Measurements from ENCODE around the gene ETFA. TPM values are rescaled to one million over a fixed set of nuclear protein-coding genes. Genes with fewer than 3 reads are reported as not detected.

The ETFA gene
- polyA plus RNA-seq, 3 donors, result 167 to 177 (median 173) TPM

GRCh38 chr15:76179023-76179422, 132.2 kb downstream of the ETFA start:
- DNase-seq (ENCODE audit: low read depth in 3 of 3, low spot score in 2 of 3), result no peak

- no peak for DNase-seq (ENCODE audit: low read depth in 3 of 3, low spot score in 2 of 3)
These were observed 132.8 kb downstream of the ETFA start for GRCh38 chr15:76178296-76179000.

GRCh38 chr15:76177491-76178040, 133.7 kb downstream of the ETFA start:
- no peak for DNase-seq (ENCODE audit: low read depth in 3 of 3, low spot score in 2 of 3)

- DNase-seq (ENCODE audit: low read depth in 3 of 3, low spot score in 2 of 3), result no peak
These were observed 134.7 kb downstream of the ETFA start for GRCh38 chr15:76176487-76177085.

GRCh38 chr15:76176059-76176458, 135.2 kb downstream of the ETFA start:
- no peak for DNase-seq (ENCODE audit: low read depth in 3 of 3, low spot score in 2 of 3)

- no peak for DNase-seq (ENCODE audit: low read depth in 3 of 3, low spot score in 2 of 3)
These were observed 135.8 kb downstream of the ETFA start for GRCh38 chr15:76175442-76175841.

- DNase-seq (ENCODE audit: low read depth in 3 of 3, low spot score in 2 of 3), result no peak
These were observed 136.6 kb downstream of the ETFA start for GRCh38 chr15:76174654-76175053.

GRCh38 chr15:76173317-76173834, 137.9 kb downstream of the ETFA start:
- no peak for DNase-seq (ENCODE audit: low read depth in 3 of 3, low spot score in 2 of 3)

GRCh38 chr15:76172782-76173181, 138.5 kb downstream of the ETFA start:
- no peak for DNase-seq (ENCODE audit: low read depth in 3 of 3, low spot score in 2 of 3)

GRCh38 chr15:76169911-76170800, 141.1 kb downstream of the ETFA start:
- no peak for DNase-seq (ENCODE audit: low read depth in 3 of 3, low spot score in 2 of 3)

GRCh38 chr15:76169018-76169417, 142.3 kb downstream of the ETFA start:
- no peak for DNase-seq (ENCODE audit: low read depth in 3 of 3, low spot score in 2 of 3)

GRCh38 chr15:76168237-76168984, 142.9 kb downstream of the ETFA start:
- no peak for DNase-seq (ENCODE audit: low read depth in 3 of 3, low spot score in 2 of 3)

GRCh38 chr15:76165951-76166350, 145.3 kb downstream of the ETFA start:
- DNase-seq (ENCODE audit: low read depth in 3 of 3, low spot score in 2 of 3), result no peak

Other genes starting within 250 kb of the ETFA start
- gene ISL2, start 25.3 kb upstream of the ETFA start, polyA plus RNA-seq (ENCODE audit: insufficient read length in 3 of 3), result under 1 TPM in 1 of 3 donors, not detected in 2; 0.08 TPM

Measured in right renal cortex interstitium (tissue), 3 donors.